ENCODE data around the gene ANK3. TPM values are rescaled to one million over a fixed set of nuclear protein-coding genes. Genes with fewer than 3 reads are reported as not detected.
"Not testable (repeated sequence)": the region's sequence is repeated elsewhere in the genome, so short reads cannot be mapped to it uniquely, and the experiment has no call there.

The ANK3 gene
- polyA plus RNA-seq, 1 experiment: 1.6 TPM

- TF ChIP-seq CTCF (IDR thresholded peaks at IDR 0.05; ENCODE audit: low read depth, low read length): no peak
- ChIA-PET POLR2A (no interaction called here), CTCF (no interaction called here)
- DNase-seq (ENCODE audit: low read depth, low spot score): no peak
- Histone ChIP-seq H3K27me3 (ENCODE audit: control insufficient read depth, insufficient read depth, low read length) (no peaks in the 10 kb centered on the region), H3K9me3 (ENCODE audit: control insufficient read depth, insufficient read depth, low read length) (no peaks in the 10 kb centered on the region), H3K27ac (ENCODE audit: low read depth, low read length) (no peak overlapping the region), H3K4me3 (ENCODE audit: low read depth, low read length) (no peak overlapping the region)
Measured at GRCh38 chr10:60042262-60042661, 347.4 kb downstream of the ANK3 start.

GRCh38 chr10:60041489-60042133, 348.1 kb downstream of the ANK3 start:
- no peak for DNase-seq (ENCODE audit: low read depth, low spot score)
- no peaks in the 10 kb centered on the region for H3K27me3 ChIP-seq (ENCODE audit: control insufficient read depth, insufficient read depth, low read length)
- no peaks in the 10 kb centered on the region for H3K9me3 ChIP-seq (ENCODE audit: control insufficient read depth, insufficient read depth, low read length)
- ChIA-PET CTCF (no interaction called here), POLR2A (no interaction called here)
- H3K27ac ChIP-seq (ENCODE audit: low read depth, low read length): no peak overlapping the region
- no peak overlapping the region for H3K4me3 ChIP-seq (ENCODE audit: low read depth, low read length)
- no peak for TF ChIP-seq CTCF (IDR thresholded peaks at IDR 0.05; ENCODE audit: low read depth, low read length)

- Histone ChIP-seq H3K9me3 (ENCODE audit: control insufficient read depth, insufficient read depth, low read length) (no peaks in the 10 kb centered on the region), H3K27ac (ENCODE audit: low read depth, low read length) (no peak overlapping the region), H3K4me3 (ENCODE audit: low read depth, low read length) (no peak overlapping the region), H3K27me3 (ENCODE audit: control insufficient read depth, insufficient read depth, low read length) (no peaks in the 10 kb centered on the region)
- no peak for DNase-seq (ENCODE audit: low read depth, low spot score)
- no peak for TF ChIP-seq CTCF (IDR thresholded peaks at IDR 0.05; ENCODE audit: low read depth, low read length)
- ChIA-PET POLR2A (no interaction called here), CTCF (interaction anchor here (0.7 kb wide), 2 partner anchors 12 to 417 kb away, joined by 3 to 4 read pairs; no protein-coding TSS in a partner anchor)
Measured at GRCh38 chr10:60040014-60040662, 349.5 kb downstream of the ANK3 start.

- DNase-seq (ENCODE audit: low read depth, low spot score): no peak
- CTCF ChIA-PET: interaction anchor here (2.2 kb wide), 1 partner anchor 410 kb away, joined by 6 read pairs; no protein-coding TSS in a partner anchor
- TF ChIP-seq CTCF (IDR thresholded peaks at IDR 0.05; ENCODE audit: low read depth, low read length): no peak
- POLR2A ChIA-PET: no interaction called here
- no peak overlapping the region for H3K4me3 ChIP-seq (ENCODE audit: low read depth, low read length)
- no peak overlapping the region for H3K27ac ChIP-seq (ENCODE audit: low read depth, low read length)
- H3K27me3 ChIP-seq (ENCODE audit: control insufficient read depth, insufficient read depth, low read length): no peaks in the 10 kb centered on the region
- no peaks in the 10 kb centered on the region for H3K9me3 ChIP-seq (ENCODE audit: control insufficient read depth, insufficient read depth, low read length)
Measured at GRCh38 chr10:60035984-60036383, 353.7 kb downstream of the ANK3 start.

GRCh38 chr10:60035375-60035774, 354.3 kb downstream of the ANK3 start:
- CTCF ChIA-PET: interaction anchor here (2.2 kb wide), 1 partner anchor 409 kb away, joined by 6 read pairs; no protein-coding TSS in a partner anchor
- H3K4me3 ChIP-seq (ENCODE audit: low read depth, low read length); DNase-seq (ENCODE audit: low read depth, low spot score); POLR2A ChIA-PET; H3K27ac ChIP-seq (ENCODE audit: low read depth, low read length); H3K27me3 ChIP-seq (ENCODE audit: control insufficient read depth, insufficient read depth, low read length); H3K9me3 ChIP-seq (ENCODE audit: control insufficient read depth, insufficient read depth, low read length): not testable (repeated sequence)
